Measurements from ENCODE around the gene SPOCK1. TPM values are rescaled to one million over a fixed set of nuclear protein-coding genes. Genes with fewer than 3 reads are reported as not detected.

The SPOCK1 gene
- total RNA-seq, 1 experiment from 2014 or later = 10.9 TPM

DNA sequence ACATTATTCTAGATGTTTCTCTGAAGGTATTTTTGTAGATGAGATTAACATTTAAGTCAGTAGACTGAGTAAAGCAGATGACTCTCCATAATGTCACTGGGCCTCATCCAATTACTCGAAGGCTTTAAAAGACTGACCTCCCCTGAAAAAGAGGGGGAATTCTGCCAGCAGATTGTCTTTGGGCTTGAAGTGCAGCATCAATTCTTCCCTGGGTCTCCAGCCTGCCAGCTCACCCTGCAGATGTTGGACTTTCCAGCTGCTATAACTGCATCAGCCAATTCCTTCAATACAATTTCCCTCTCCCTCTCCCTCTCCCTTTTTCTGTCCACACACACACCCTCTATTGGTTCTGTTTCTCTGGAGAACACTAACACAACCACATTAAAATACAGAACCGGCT is 472.8 kb downstream of the SPOCK1 start:
- Histone ChIP-seq H2AFZ (ENCODE audit: low read length) (no peak overlapping the region), H4K91ac (ENCODE audit: insufficient read length, low read depth, low read length) (no peak overlapping the region), H3K23ac (ENCODE audit: insufficient read length, low read depth, low read length) (no peak overlapping the region), H2BK20ac (ENCODE audit: low read depth, low read length, poor library complexity, severe bottlenecking) (no peak overlapping the region), H2BK12ac (ENCODE audit: insufficient read length, low read depth, low read length) (no peak overlapping the region), H4K20me1 (ENCODE audit: control insufficient read depth, insufficient read depth, insufficient read length) (no peaks in the 10 kb centered on the region), H3K14ac (ENCODE audit: insufficient read depth, low read length) (no peak overlapping the region), H2AK5ac (ENCODE audit: insufficient read length, low read length) (no peak overlapping the region), H3K27ac (ENCODE audit: insufficient read length, low read depth, low read length) (no peak overlapping the region), H3K79me2 (ENCODE audit: insufficient read depth, low read length) (no peaks in the 10 kb centered on the region), H3K56ac (ENCODE audit: insufficient read length, low read depth, low read length) (no peak overlapping the region), H3K79me1 (ENCODE audit: insufficient read depth, low read depth, low read length, poor library complexity, severe bottlenecking) (no peaks in the 10 kb centered on the region), H3K23me2 (ENCODE audit: insufficient read length, low read depth, low read length, poor library complexity, severe bottlenecking) (no peaks in the 10 kb centered on the region), H3K18ac (ENCODE audit: insufficient read length, low read depth, low read length) (no peak overlapping the region), H3K9me3 (ENCODE audit: control insufficient read depth, low read depth, low read length) (no peaks in the 10 kb centered on the region), H3K4me1 (ENCODE audit: insufficient read depth, low read length) (no peaks in the 10 kb centered on the region; the same call in 1 of the 2 replicates), H3K9ac (ENCODE audit: extremely low read depth, insufficient read length, low read length) (no peak overlapping the region), H4K8ac (replicated peaks; ENCODE audit: insufficient read length, low read depth, low read length) (no peak overlapping the region), H3K4me2 (ENCODE audit: insufficient read depth, insufficient read length, low read length) (no peak overlapping the region), H3T11ph (ENCODE audit: low read length) (no peak overlapping the region), H4K5ac (ENCODE audit: insufficient read length, low read depth, low read length) (no peak overlapping the region), H3K4ac (ENCODE audit: low read depth, low read length) (no peak overlapping the region), H2BK5ac (ENCODE audit: insufficient read length, low read length) (no peak overlapping the region), H3K27me3 (ENCODE audit: insufficient read depth, low read length) (no peaks in the 10 kb centered on the region), H2BK120ac (ENCODE audit: low read depth, low read length, poor library complexity, severe bottlenecking) (no peak overlapping the region), H2BK15ac (ENCODE audit: low read depth, low read length) (no peak overlapping the region)
- H3K27me3 Mint-ChIP-seq (ENCODE audit: low read depth) = no peaks in the 10 kb centered on the region; the same call in 1 of the 2 replicates
- H3K4me1 Mint-ChIP-seq = 0 out of 4 replicates have a peak, but pooled peaks cover 0 to 2% of the 10 kb centered on the region in 2 experiments
- no peak for DNase-seq
- WGBS (ENCODE audit: extremely low coverage, insufficient read length, low lambda C conversion rate) = no CpG with 5 or more reads among the region's 2 CpGs
- H3K9me3 Mint-ChIP-seq = no peaks in the 10 kb centered on the region
- TF ChIP-seq, protein P1, sequence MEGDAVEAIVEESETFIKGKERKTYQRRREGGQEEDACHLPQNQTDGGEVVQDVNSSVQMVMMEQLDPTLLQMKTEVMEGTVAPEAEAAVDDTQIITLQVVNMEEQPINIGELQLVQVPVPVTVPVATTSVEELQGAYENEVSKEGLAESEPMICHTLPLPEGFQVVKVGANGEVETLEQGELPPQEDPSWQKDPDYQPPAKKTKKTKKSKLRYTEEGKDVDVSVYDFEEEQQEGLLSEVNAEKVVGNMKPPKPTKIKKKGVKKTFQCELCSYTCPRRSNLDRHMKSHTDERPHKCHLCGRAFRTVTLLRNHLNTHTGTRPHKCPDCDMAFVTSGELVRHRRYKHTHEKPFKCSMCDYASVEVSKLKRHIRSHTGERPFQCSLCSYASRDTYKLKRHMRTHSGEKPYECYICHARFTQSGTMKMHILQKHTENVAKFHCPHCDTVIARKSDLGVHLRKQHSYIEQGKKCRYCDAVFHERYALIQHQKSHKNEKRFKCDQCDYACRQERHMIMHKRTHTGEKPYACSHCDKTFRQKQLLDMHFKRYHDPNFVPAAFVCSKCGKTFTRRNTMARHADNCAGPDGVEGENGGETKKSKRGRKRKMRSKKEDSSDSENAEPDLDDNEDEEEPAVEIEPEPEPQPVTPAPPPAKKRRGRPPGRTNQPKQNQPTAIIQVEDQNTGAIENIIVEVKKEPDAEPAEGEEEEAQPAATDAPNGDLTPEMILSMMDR (conservative IDR thresholded peaks at IDR 0.05) = no peak
- no peak overlapping the region for H3K4me3 Mint-ChIP-seq
- H3K27ac Mint-ChIP-seq = no peak overlapping the region
- H3K36me3 Mint-ChIP-seq (ENCODE audit: insufficient read depth in 1 of 3, low read depth in 3 of 3) = no peaks in the 10 kb centered on the region; a peak in 1 of 7 replicates

Measured in H9 (cell line).